GM18517 (cell line): ENCODE measurements around the gene CSRNP2.

Experiments used
- ATAC-seq: cut with Tn5 transposase; IDR thresholded peaks from one replicate; pipeline ENCODE4 v1.9.1; 2021; ENCODE audit warnings: mild to moderate bottlenecking, moderate library complexity; ENCODE audit not compliant: unreplicated experiment

The CSRNP2 gene, protein sequence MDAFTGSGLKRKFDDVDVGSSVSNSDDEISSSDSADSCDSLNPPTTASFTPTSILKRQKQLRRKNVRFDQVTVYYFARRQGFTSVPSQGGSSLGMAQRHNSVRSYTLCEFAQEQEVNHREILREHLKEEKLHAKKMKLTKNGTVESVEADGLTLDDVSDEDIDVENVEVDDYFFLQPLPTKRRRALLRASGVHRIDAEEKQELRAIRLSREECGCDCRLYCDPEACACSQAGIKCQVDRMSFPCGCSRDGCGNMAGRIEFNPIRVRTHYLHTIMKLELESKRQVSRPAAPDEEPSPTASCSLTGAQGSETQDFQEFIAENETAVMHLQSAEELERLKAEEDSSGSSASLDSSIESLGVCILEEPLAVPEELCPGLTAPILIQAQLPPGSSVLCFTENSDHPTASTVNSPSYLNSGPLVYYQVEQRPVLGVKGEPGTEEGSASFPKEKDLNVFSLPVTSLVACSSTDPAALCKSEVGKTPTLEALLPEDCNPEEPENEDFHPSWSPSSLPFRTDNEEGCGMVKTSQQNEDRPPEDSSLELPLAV

DNA sequence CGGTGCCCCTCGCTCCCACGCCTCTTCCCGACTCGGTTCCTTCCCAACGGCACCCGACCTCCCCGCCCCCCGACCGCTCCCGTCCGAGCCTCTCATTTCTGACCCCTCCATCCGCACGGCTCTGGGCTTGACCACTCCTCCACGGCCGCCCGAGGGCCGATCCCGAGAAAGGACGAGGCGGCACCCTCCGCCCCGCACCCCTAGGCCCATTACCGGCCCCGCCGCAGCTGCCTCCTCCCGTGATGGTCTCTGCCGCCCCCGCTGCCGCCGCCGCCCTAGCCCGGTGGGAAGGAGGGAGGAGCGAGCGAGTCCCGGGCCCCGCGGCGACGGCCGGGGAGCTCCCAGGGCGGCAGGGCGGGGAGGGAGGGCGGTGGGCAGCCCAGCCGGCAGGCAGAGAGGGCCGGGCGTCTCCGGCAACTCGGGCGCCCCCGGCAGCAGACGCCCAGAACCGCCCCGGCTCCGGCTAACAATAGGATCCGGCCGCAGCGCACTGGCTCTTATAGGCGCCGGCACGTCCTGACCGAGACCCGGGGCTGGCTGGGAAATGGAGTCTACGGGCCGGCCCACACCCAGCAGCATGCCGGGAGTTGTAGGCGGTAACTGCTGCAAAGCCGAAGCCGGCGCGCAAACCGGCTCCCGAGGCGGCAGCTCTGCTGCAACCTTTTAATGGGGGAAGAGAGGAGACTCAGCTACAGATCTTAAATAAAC lies at the start of gene CSRNP2:
TSS of gene CSRNP2 (minus strand) at position 471 of the 708 bp plus-strand sequence. CDS start 7,035 bp downstream, outside the sequence.
- peak; percentile 94 for ATAC-seq

DNA sequence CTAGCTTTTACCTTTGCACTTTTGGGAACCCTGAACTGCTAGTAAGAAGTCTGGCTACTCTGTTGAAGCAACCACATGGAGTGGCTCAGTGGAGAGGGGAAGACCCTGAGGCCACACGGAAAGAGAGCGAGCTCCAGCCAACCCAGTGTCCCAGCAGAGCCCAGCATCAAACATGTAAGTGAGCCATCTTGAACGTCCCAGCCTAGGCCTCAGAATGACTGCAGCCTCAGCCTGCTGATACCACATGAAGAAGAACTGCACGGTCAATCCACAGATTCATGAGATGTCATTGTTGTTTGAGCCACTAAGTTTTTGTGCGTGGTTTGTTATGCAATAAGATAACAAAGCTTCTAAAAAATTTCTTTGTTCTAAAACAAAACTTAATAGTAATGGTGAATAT lies 49.3 kb upstream of the CSRNP2 start:
- no peak for ATAC-seq

DNA sequence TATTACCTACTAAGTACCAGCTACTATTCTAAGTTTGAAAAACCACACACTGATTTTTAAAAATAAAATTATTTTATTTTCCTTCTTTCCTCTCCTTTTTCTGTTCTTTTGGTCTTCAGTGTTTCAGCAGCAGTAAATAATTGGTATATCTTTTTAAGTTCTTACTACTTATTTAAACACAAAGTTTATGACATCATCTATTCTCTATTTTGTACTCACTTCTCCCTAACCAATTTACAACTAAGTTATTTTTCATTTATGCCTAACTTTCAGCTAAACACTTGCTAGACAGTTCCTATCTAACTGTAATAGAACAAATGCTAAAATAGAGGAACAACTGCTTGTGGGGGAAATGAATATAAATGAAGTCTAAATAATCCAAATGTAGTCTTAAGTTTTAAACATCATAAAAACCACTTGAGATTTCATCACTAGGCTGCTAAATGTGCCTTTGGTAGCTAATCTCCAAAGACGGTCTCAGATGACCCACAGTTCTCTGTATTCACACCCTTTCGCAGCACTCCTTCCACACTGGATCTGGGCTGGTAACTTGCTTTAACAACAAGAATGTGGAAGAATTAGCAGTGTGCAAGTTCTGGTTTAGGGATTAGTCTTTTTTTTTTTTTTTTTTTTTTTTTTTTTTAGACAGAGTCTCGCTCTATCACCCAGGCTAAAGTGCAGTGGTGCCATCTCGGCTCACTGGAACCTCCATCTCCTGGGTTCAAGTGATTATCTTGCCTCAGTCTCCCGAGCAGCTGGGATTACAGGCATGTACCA lies 48.5 kb upstream of the CSRNP2 start:
- ATAC-seq: no peak

DNA sequence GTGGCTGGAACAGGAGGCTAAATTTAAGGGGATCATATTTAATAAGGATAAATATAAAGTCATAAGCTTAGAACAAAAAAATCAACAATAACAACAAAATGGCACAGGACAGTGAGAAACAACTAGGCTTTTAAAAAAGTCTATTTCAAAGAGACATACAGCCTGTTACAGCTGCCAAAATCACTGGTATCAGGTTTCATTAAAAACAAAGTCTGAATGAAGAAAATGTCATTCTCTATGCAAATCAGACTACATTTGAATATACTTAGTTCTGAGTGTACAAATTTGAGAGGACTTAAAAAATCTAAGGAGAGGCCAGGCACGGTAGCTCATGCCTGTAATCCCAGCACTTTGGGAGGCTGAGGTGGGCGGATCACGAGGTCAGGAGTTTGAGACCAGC lies 45.5 kb upstream of the CSRNP2 start:
- no peak for ATAC-seq

DNA sequence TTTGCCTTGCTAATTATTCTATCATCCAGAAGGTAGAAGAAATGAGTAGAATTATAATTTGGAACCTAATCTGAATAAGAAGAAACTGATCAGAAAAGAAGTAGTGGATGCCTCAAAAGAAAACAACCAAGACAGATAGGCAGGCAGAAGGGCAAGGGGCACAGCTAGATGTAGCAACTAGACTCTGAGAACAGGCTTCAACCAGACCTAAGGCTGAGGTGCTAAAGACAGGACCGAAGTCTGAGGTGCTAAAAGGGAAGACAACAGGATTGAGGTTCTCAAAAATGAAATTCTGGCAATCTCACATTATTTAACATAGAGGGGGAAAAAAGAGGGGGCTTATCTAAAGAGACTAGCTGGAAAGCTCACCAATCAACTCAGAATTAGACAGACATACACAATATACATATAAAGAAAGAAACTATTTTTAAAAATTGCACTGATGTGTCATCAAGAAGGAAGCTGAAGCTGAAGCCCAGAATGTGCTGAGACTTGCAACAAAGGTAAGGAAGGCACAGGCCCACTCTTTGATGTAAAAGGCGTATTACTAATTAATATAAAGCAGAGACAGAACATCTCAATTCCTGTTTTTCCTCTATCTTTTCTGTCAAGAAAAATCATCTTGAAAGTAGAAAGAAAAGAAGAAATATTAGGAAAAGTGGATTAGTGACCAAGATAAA lies 43.8 kb upstream of the CSRNP2 start:
- ATAC-seq: no peak

DNA sequence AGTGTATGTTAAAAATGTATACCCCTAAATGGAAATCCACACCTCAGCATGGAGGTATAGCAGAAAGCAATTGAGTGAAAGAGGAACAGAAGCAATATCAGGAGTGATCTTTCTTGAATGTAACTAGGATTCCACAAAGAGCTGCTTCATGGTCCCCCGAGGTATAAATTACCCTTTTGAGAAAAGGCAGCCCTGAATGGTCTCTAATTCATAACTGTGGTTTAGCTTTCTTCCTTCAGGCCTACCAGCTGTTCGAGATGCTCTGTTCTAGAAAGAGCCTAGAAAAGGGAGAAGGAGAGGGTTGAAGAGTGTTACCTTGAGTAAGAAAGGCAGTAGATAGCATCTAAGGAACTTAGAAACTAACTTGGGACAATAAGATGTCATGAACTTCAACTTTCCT lies 42.9 kb upstream of the CSRNP2 start:
- ATAC-seq: no peak

DNA sequence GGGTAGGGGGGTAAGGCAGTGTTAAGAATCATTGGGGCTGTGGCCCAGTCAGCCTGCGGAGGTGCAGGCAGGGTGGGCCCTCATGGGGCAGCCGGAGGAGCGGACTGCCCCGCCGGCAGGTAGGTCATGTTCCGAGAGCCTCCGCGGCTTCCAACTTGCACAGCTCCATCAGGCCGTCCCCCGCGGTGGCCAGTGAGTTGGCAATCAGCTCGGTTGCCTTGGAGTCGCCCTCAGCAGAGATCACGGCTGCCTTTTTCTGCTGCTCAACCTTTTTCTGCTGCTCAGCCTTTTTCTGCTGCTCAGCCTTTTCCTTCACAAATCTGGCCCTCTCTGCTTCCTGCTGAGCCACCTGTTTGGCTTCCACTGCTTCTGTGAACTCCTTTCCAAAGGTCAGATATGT lies 41.1 kb upstream of the CSRNP2 start:
- no peak for ATAC-seq

DNA sequence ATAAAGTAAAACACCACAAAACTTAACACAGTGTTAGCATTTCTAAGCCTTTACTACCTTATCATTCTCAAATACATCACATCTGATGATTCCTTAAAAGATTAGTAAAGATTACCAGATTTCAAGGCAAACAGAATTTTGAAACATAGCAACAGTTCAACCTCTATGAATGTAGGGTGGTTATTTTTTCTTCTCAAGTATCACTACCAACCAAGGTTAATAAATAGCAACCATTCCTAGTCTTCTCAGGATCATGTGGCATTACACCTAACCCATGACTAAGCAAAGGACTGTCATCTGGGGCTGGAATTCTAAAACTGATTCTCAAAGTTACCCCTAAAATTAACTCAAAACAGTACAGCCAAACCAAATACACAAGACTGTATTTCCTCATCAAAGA lies 39.4 kb upstream of the CSRNP2 start:
- ATAC-seq: no peak

DNA sequence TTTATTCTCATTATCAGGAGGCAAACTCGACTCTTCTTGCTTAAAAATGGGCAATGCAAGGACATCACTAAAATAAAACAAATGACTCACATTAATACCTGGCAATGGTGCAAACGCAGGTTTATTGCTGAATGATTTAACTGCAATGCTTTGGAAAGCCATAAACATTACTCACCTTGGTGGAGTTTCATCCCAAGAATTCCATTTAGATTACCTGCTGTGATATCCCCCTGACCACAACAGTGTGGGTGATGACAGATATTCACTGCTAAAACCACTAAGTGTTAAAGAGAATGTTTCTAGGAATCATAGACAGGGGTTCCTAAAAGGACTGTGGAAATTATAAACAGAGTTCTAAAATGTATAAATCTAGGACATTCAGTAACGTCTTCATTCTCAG lies 35.3 kb upstream of the CSRNP2 start:
- no peak for ATAC-seq

DNA sequence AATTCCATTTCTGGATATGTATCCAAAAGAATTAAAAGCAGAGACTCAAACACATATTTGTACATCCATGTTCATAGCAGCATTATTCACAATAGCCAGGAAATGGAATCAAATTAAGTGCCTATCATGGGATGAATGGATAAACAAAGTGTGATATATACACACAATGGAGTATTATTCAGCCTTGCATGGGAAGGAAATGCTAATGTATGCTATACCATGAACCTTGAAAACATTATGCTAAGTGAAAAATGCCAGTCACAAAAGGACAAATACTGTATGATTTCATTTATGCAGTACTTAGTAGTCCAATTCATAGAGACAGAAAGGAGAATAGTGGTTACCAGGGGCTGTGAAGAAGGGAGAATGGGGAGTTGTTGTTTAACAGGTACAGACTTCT lies 32.1 kb upstream of the CSRNP2 start:
- no peak for ATAC-seq

DNA sequence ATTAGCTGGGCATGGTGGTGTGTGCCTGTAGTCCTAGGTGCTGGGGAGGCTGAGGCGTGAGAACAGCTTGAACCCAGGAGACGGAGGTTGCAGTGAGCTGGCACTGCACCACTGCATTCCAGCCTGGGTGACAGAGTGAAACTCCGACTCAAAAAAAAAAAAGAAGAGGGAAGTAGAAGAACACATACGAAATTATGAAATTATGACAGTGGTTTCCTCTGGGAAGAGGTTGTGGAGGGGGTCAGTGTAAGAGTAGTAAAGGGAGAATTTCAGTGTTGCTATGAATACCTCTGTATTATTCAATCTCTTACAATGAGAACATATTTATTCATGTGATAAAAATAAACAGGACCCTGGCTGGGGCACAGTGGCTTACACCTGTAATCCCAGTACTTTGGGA lies 24.7 kb upstream of the CSRNP2 start:
- ATAC-seq: no peak

DNA sequence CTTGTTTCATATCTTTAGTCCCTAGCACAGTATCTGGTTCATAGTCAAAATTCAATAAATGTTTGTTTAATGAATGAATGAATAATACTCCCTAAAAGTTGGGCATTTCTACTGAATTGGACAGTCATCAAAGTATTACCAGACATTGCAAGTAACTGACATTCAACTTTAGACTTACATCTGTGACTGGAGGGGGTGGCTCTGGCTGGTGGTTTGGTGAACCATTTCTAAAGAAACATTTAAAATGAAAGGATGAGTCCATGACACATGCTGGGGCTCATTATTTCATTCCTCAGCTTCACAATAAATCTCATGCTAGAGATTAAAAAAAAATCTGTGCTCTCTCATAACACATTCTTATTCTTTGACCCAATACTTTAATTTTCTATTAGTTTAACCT lies 20.6 kb upstream of the CSRNP2 start:
- ATAC-seq: no peak

DNA sequence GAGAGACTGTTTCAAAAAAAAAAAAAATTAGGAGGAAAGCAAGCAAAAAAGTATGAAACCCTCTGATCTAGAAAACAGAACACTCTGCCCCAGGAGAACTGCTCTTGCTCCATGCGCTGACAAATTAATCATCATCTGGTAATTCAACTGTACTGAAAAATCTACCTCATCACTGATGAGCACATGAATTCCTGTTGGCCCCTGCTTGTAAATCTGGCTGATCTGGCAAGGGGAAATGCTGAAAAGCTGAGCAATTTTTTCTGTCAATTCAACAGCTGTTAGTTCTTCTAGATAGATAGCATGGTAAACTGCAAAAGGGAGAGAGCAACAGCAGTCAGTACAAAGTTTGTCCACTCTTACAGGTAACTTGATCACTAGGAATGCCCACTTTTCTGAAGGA lies 15.2 kb upstream of the CSRNP2 start:
- no peak for ATAC-seq

DNA sequence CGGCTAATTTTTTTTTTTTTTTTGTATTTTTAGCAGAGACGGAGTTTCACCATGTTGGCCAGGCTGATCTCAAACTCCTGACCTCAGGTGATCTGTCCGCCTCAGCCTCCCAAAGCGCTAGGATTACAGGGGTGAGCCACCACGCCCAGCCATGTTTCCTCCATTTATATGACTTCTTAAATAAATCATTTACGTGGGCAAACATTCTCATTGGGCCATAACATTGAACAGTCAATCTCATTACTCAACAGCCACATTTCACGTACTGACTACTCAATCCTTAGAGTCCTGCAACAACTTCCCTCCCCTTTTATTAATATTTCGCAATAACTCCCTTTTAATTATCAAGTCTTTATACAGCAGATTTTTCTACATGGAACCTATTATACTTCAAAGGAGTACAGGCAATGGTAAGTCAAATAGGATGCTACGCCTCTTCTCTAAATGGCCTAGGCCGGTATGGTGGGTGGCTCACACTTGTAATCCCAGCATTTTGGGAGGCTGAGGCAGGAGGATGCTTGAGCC lies 7.4 kb upstream of the CSRNP2 start:
- no peak for ATAC-seq

DNA sequence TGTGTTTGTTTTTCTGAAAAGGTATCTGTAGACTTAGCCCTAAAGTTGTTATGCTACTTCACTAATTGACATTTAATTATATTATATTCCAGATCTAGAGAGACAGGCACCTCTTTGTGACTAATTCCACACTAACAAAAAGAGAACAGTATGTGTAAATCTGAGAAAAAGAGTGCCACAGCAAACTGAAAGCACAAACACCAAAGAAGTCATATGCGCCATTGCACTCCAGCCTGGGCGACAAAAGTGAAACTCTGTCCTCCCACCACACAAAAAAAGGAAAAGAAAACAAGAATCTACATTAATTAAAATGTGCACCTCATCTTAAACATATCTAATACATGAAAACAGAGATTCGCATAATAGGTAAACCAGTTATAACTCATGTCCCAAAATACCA lies 4.4 kb upstream of the CSRNP2 start:
- no peak for ATAC-seq

DNA sequence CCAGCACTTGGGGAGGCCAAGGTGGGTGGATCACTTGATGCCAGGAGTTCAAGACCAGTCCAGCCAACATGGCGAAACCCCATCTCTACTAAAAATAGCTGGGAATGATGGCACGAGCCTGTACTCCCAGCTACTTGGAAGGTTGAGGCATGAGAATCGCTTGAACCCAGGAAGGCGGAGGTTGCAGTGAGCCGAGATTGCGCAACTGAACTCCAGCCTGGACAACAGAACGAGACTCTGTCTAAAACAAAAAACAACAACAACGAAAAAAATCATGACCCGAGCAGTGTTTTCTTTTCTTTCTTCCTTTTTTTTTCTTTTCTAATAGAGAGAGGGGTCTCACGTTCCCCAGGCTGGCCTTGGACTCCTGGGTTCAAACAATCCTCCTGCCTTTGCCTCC lies 3.5 kb upstream of the CSRNP2 start:
- no peak for ATAC-seq

DNA sequence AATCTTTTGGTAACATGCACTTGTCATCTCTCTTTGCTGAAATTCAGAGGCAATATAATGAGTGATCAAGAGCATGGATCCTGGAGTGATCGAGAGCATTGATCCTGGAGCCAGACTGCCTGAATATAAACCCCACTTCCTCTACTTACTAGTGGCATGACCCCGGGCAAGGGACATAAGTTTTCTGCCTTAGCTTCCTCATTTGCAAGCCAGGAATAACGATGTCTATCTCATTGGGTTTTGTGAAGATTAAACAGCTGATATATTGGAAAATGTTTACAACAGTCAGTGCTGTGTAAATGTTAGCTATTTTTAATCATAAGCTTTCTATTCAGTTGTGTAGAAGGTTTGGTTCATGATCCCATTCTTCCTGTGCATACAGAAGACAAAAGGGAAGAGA lies 2.4 kb upstream of the CSRNP2 start:
- ATAC-seq: no peak

DNA sequence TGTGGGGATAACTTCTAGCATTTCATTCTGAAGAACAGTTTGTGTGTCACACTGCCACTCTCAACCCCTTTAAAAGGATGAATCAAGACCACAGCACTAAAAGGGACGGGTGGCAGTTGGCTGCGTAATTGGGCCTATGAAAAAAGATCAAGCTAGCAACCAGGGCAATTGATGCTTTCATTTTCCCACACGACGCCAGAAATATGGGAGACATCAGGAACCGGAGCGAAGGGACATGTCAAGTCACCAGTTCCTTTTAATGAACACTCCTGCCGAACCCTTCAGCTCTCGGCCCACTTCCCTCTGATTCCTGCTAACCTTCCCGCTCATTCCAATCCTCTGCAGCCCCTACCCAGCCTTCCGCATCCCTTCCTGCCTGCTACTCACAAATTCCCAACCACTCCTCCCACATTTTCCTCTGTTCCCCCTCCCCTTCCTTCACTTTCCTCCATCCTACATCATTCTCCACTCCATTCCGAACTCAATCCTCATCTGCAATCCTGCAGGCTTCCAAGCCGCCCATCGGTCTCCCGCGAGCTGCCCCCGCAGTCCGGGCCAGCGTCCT lies 753 bp downstream of the CSRNP2 start:
- no peak for ATAC-seq

DNA sequence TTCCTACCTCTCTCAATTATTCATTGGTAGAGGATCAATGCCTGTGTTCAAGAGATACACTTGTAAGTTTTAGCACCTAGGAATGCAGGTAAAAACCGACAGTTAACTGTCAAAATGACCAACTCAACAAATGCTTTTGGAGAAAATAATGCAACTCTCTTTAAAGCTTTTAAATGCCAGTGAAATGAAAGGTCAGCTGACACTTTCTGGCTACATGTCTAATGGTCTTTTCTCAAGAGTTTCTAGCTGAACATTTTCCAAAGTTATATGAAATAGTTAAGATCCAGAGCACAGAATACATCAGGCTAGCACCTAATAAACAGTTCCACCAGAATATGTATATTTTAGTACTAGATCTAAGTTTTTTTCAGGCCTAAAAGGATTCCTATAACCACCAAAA lies 2.0 kb downstream of the CSRNP2 start:
- no peak for ATAC-seq

DNA sequence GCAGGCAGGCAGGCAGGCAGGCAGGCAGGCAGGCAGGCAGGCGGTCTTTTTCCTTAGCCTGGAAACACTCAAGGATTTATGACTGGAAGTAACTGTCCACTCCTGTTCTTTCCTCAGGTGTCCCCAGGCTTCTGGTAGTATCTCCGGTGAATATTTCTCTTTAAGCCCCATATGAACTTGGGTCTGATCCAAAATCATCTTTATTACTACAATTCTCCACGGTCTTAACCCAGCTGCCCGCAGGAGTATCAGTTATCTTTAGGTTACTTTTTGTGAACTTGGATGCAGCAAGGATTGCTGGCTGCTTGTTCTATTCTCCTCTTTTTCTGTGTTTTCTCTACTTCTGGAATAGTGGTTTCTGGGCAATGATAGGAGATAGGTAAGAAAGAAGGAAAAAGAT lies 3.3 kb downstream of the CSRNP2 start:
- ATAC-seq: no peak
